Measurements from ENCODE around the gene MYLK4. TPM values are rescaled to one million over a fixed set of nuclear protein-coding genes. Genes with fewer than 3 reads are reported as not detected.

The MYLK4 gene
- total and polyA plus RNA-seq, 5 donors from 2014 or later = 0.20 to 0.91 (median 0.37) TPM; not detected in 2

- no peak for DNase-seq
Observed at GRCh38 chr6:2684766-2685754, 65.7 kb downstream of the MYLK4 start.

DNA sequence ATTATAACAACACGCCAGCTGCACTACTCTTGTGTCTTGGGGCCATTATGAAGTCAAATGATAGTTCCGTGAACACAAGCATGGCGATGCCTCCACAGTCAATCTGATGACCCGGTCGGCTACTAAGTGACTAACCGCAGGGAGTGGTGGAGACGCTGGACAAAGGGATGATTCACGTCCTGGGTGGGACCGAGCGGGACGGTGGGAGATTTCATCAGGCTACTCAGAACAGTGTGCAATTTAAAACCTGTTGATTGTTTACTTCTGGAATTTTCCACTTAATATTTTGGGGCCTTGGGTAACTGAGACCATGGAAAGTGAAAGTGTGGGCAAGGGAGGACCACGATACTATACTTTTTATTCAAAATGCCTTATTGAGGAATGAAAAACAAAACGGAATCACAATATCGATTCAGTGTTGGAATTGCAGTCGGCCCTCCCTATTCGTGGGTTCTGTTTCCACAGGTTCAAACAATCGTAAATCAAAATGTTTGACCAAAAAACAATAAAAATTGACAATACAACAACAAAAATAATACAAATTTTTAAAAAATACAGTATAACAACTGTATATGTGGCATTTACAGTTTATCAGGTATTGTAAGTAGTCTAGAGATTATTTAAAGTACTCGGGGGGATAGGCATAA lies 66.5 kb downstream of the MYLK4 start:
- Mint-ChIP-seq H3K27ac (no peak overlapping the region), H3K4me3 (no peak overlapping the region)
- no peak for DNase-seq

More at GRCh38 chr6:2684766-2685754, 65.7 kb downstream of the MYLK4 start:
- Histone ChIP-seq H3K27ac (ENCODE audit: insufficient read depth, low read length, poor library complexity, severe bottlenecking) (no peak overlapping the region), H3K4me1 (ENCODE audit: control insufficient read depth, insufficient read depth, low read length, poor library complexity, severe bottlenecking) (no peaks in the 10 kb centered on the region), H3K9me3 (ENCODE audit: control insufficient read depth in 2 of 2, low read length in 2 of 2) (no peaks in the 10 kb centered on the region), H3K4me3 (ENCODE audit: low read depth, low read length) (no peak overlapping the region), H3K36me3 (ENCODE audit: control insufficient read depth, insufficient read depth, low read length) (no peaks in the 10 kb centered on the region), H3K27me3 (ENCODE audit: control insufficient read depth, insufficient read depth, low read length) (no peaks in the 10 kb centered on the region)
- Mint-ChIP-seq H3K36me3 (peaks cover 4% of the 10 kb centered on the region), H3K27ac (no peak overlapping the region), H3K4me3 (no peak overlapping the region), H3K4me1 (no peaks in the 10 kb centered on the region), H3K9me3 (no peaks in the 10 kb centered on the region), H3K27me3 (peaks cover 5% of the 10 kb centered on the region)
- no peak for ATAC-seq (ENCODE audit: low read depth in 2 of 2)

GRCh38 chr6:2680264-2680922 lies 70.3 kb downstream of the MYLK4 start:
- Mint-ChIP-seq H3K4me3 (no peak overlapping the region), H3K36me3 (no peaks in the 10 kb centered on the region), H3K4me1 (no peaks in the 10 kb centered on the region), H3K27me3 (no peaks in the 10 kb centered on the region), H3K27ac (no peak overlapping the region), H3K9me3 (no peaks in the 10 kb centered on the region)
- no peak for ATAC-seq (ENCODE audit: low read depth in 2 of 2)
- no peaks in the 10 kb centered on the region for H3K27me3 ChIP-seq (ENCODE audit: control insufficient read depth, insufficient read depth, low read length)
- no peaks in the 10 kb centered on the region for H3K4me1 ChIP-seq (ENCODE audit: control insufficient read depth, insufficient read depth, low read length, poor library complexity, severe bottlenecking)
- H3K9me3 ChIP-seq (ENCODE audit: control insufficient read depth in 2 of 2, low read length in 2 of 2) = no peaks in the 10 kb centered on the region
- DNase-seq = no peak
- H3K36me3 ChIP-seq (ENCODE audit: control insufficient read depth, insufficient read depth, low read length) = no peaks in the 10 kb centered on the region
- no peak overlapping the region for H3K4me3 ChIP-seq (ENCODE audit: low read depth, low read length)
- H3K27ac ChIP-seq (ENCODE audit: insufficient read depth, low read length, poor library complexity, severe bottlenecking) = no peak overlapping the region

More for the DNA sequence above, 66.5 kb downstream of the MYLK4 start:
- no peaks in the 10 kb centered on the region for H3K4me1 Mint-ChIP-seq
- Histone ChIP-seq H3K27ac (ENCODE audit: insufficient read depth, low read length, poor library complexity, severe bottlenecking) (no peak overlapping the region), H3K36me3 (ENCODE audit: control insufficient read depth, insufficient read depth, low read length) (no peaks in the 10 kb centered on the region), H3K4me1 (ENCODE audit: control insufficient read depth, insufficient read depth, low read length, poor library complexity, severe bottlenecking) (no peaks in the 10 kb centered on the region), H3K9me3 (ENCODE audit: control insufficient read depth in 2 of 2, low read length in 2 of 2) (no peaks in the 10 kb centered on the region), H3K27me3 (ENCODE audit: control insufficient read depth, insufficient read depth, low read length) (no peaks in the 10 kb centered on the region), H3K4me3 (ENCODE audit: low read depth, low read length) (no peak overlapping the region)
- no peaks in the 10 kb centered on the region for H3K9me3 Mint-ChIP-seq
- H3K36me3 Mint-ChIP-seq = peaks cover 4% of the 10 kb centered on the region
- H3K27me3 Mint-ChIP-seq = peaks cover 5% of the 10 kb centered on the region
- ATAC-seq (ENCODE audit: low read depth in 2 of 2) = no peak

GRCh38 chr6:2677080-2677593 lies 73.6 kb downstream of the MYLK4 start:
- H3K27me3 Mint-ChIP-seq = peaks cover 4% of the 10 kb centered on the region
- DNase-seq (no peak), ATAC-seq (ENCODE audit: low read depth in 2 of 2) (no peak)
- Histone ChIP-seq H3K4me3 (ENCODE audit: low read depth, low read length) (no peak overlapping the region), H3K9me3 (ENCODE audit: control insufficient read depth in 2 of 2, low read length in 2 of 2) (no peaks in the 10 kb centered on the region), H3K27me3 (ENCODE audit: control insufficient read depth, insufficient read depth, low read length) (no peaks in the 10 kb centered on the region), H3K36me3 (ENCODE audit: control insufficient read depth, insufficient read depth, low read length) (no peaks in the 10 kb centered on the region), H3K27ac (ENCODE audit: insufficient read depth, low read length, poor library complexity, severe bottlenecking) (no peak overlapping the region), H3K4me1 (ENCODE audit: control insufficient read depth, insufficient read depth, low read length, poor library complexity, severe bottlenecking) (no peaks in the 10 kb centered on the region)
- no peaks in the 10 kb centered on the region for H3K9me3 Mint-ChIP-seq
- H3K4me1 Mint-ChIP-seq = no peaks in the 10 kb centered on the region
- H3K4me3 Mint-ChIP-seq = no peak overlapping the region
- H3K36me3 Mint-ChIP-seq = no peaks in the 10 kb centered on the region
- no peak overlapping the region for H3K27ac Mint-ChIP-seq

DNA sequence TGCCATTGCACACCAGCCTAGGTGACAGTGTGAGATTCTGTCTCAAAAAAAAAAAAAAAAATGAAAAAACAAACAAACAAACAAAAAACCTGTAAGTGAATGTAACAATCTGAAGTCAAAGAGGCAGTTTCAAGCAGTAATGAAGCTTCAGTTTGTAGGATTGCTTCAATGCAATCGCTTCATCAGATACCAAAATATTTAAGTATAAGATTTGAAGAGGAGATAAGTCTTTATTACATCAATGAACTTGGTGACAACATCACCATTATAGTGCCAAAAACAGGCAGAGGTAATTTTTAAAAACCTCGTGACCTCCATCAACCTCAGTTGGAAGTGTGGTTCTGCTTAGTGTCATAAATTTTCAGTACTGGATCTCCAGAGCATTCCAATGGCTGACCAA lies 74.7 kb downstream of the MYLK4 start:
- Histone ChIP-seq H3K27me3 (ENCODE audit: control insufficient read depth, insufficient read depth, low read length) (no peaks in the 10 kb centered on the region), H3K27ac (ENCODE audit: insufficient read depth, low read length, poor library complexity, severe bottlenecking) (no peak overlapping the region), H3K4me1 (ENCODE audit: control insufficient read depth, insufficient read depth, low read length, poor library complexity, severe bottlenecking) (no peaks in the 10 kb centered on the region), H3K9me3 (ENCODE audit: control insufficient read depth in 2 of 2, low read length in 2 of 2) (no peaks in the 10 kb centered on the region), H3K36me3 (ENCODE audit: control insufficient read depth, insufficient read depth, low read length) (no peaks in the 10 kb centered on the region), H3K4me3 (ENCODE audit: low read depth, low read length) (no peak overlapping the region)
- no peak overlapping the region for H3K27ac Mint-ChIP-seq
- H3K27me3 Mint-ChIP-seq = peaks cover 4% of the 10 kb centered on the region
- DNase-seq = no peak
- no peaks in the 10 kb centered on the region for H3K36me3 Mint-ChIP-seq
- no peaks in the 10 kb centered on the region for H3K9me3 Mint-ChIP-seq
- H3K4me3 Mint-ChIP-seq = no peak overlapping the region
- no peaks in the 10 kb centered on the region for H3K4me1 Mint-ChIP-seq
- no peak for ATAC-seq (ENCODE audit: low read depth in 2 of 2)

- ATAC-seq (ENCODE audit: low read depth in 2 of 2) (no peak), DNase-seq (no peak)
- Mint-ChIP-seq H3K9me3 (peaks cover 0 to 2% (median 0%) of the 10 kb centered on the region in 7 donors), H3K4me1 (no peaks in the 10 kb centered on the region), H3K36me3 (no peaks in the 10 kb centered on the region), H3K27me3 (peaks cover 4% of the 10 kb centered on the region), H3K4me3 (no peak overlapping the region), H3K27ac (no peak overlapping the region)
- no peaks in the 10 kb centered on the region for H3K9me3 ChIP-seq (ENCODE audit: control insufficient read depth in 2 of 2, low read length in 2 of 2)
- no peaks in the 10 kb centered on the region for H3K36me3 ChIP-seq (ENCODE audit: control insufficient read depth, insufficient read depth, low read length)
- no peaks in the 10 kb centered on the region for H3K27me3 ChIP-seq (ENCODE audit: control insufficient read depth, insufficient read depth, low read length)
- H3K4me1 ChIP-seq (ENCODE audit: control insufficient read depth, insufficient read depth, low read length, poor library complexity, severe bottlenecking) = no peaks in the 10 kb centered on the region
- H3K27ac ChIP-seq (ENCODE audit: insufficient read depth, low read length, poor library complexity, severe bottlenecking) = no peak overlapping the region
- no peak overlapping the region for H3K4me3 ChIP-seq (ENCODE audit: low read depth, low read length)
Observed at GRCh38 chr6:2674857-2675256, 75.9 kb downstream of the MYLK4 start.

- no peak overlapping the region for H3K4me3 ChIP-seq (ENCODE audit: low read depth, low read length)
- Mint-ChIP-seq H3K4me1 (no peaks in the 10 kb centered on the region), H3K4me3 (no peak overlapping the region), H3K27me3 (peaks cover 4% of the 10 kb centered on the region), H3K27ac (no peak overlapping the region), H3K9me3 (peaks cover 0 to 2% (median 0%) of the 10 kb centered on the region in 7 donors), H3K36me3 (no peaks in the 10 kb centered on the region)
- DNase-seq (no peak), ATAC-seq (ENCODE audit: low read depth in 2 of 2) (no peak)
- H3K27me3 ChIP-seq (ENCODE audit: control insufficient read depth, insufficient read depth, low read length) = no peaks in the 10 kb centered on the region
- no peak overlapping the region for H3K27ac ChIP-seq (ENCODE audit: insufficient read depth, low read length, poor library complexity, severe bottlenecking)
- no peaks in the 10 kb centered on the region for H3K9me3 ChIP-seq (ENCODE audit: control insufficient read depth in 2 of 2, low read length in 2 of 2)
- H3K4me1 ChIP-seq (ENCODE audit: control insufficient read depth, insufficient read depth, low read length, poor library complexity, severe bottlenecking) = no peaks in the 10 kb centered on the region
- no peaks in the 10 kb centered on the region for H3K36me3 ChIP-seq (ENCODE audit: control insufficient read depth, insufficient read depth, low read length)
Observed at GRCh38 chr6:2669067-2669700, 81.5 kb downstream of the MYLK4 start.

Data from CD4-positive, CD25-positive, alpha-beta regulatory T cell (primary cell).